PC-9 (cell line): ENCODE measurements around the gene ITIH5.

Experiments
- CTCF ChIP-seq: fragments of 200-600 bp; sonication (generic); conservative IDR thresholded peaks from 2 replicates; pipeline ENCODE4 v1.6.1; 2017; ENCODE audit warnings: mixed run types, antibody characterized with exemption, mild to moderate bottlenecking, moderate library complexity
- EZH2 ChIP-seq: fragments of 200-600 bp; sonication (generic); IDR thresholded peaks from 2 replicates; pipeline ENCODE4 v1.8.0; 2017; ENCODE audit warnings: antibody characterized with exemption, low read depth

GRCh38 chr10:7541137-7542087, 125.4 kb downstream of the ITIH5 start:
- no peak for TF ChIP-seq CTCF
- TF ChIP-seq EZH2, result no peak
